ENCODE data around the gene FOXC1. TPM values are rescaled to one million over a fixed set of nuclear protein-coding genes. Genes with fewer than 3 reads are reported as not detected.

Gene FOXC1
- total and polyA plus RNA-seq, 9 of the 15 experiments (the other 6 are each of a cell fraction or from before 2014, with no cell fraction given): not detected

DNA sequence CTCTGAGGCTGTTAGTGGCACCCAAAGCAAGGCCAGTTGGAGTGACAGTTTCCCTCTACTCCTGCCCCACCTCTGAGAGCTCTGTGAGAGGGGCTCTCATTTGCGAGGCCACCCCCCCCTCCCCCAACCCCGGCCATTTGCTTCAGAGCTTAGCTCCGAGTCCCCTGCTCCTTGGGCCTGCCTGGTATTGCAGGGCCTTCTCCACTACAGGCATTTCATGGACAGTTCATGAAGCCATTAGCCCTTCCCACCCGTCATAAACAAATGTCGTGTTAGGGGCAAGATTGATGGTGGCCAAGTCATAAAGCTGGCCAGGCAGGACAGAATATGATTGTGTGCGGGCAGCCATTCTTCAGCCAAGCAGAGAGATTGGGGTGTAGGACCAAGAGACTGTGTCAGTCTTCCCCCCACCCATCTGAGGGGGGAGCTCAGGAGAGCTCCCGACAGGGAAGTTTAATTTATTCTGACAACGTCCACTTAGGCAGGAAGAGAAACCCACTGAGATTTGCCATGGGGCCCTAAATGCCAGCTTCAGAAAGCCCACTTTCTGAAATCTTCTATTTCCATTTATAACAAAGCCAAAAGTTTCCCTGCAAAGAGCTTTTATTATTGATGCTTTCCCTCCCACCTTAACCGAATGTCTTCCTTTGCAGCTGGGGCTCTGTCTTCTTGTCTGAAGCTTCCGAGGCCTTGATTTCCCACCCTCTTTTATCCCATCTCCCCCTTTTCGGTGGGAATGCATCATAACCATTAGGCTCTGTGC is 7.2 kb downstream of the FOXC1 start:
- 2% methylated on average over 11 of the region's 11 CpGs for WGBS (ENCODE audit: insufficient coverage, low coverage, missing lambda C conversion rate)
- DNase-seq (ENCODE audit: extremely low read depth in 1 of 4, low spot score in 3 of 4): no peak
- no peaks in the 10 kb centered on the region; the same call in 1 of the 2 replicates for H4K20me1 ChIP-seq (replicated peaks; ENCODE audit: control insufficient read depth, insufficient read depth, low read length)
- ChIA-PET CTCF (ENCODE audit: low intra/inter-chr PET ratio) (no interaction called here), POLR2A (interaction anchor here (0.6 to 0.8 kb wide), 3 partner anchors 10 to 528 kb away, joined by 3 read pairs; no protein-coding TSS in a partner anchor)
- no peak overlapping the region for H3K9ac ChIP-seq (ENCODE audit: insufficient read depth in 1 of 2, low read depth in 2 of 2, low read length in 2 of 2)
- in situ Hi-C loops (cut with MboI) (no loop called here), intact Hi-C loops (cut with micrococcal nuclease) (no loop called here)
- H3K4me2 ChIP-seq (ENCODE audit: insufficient read depth, low read length): no peak overlapping the region
- H3K9me3 ChIP-seq (replicated peaks; ENCODE audit: control insufficient read depth, insufficient read depth, low read depth, low read length): no peaks in the 10 kb centered on the region
- no peaks in the 10 kb centered on the region for H3K36me3 ChIP-seq (ENCODE audit: control insufficient read depth, insufficient read depth, low read length)
- H3K27me3 ChIP-seq (ENCODE audit: control insufficient read depth in 2 of 2, insufficient read depth in 2 of 2, low read length in 2 of 2): peaks cover 27 to 71% of the 10 kb centered on the region in 2 experiments; a peak in 3 of 5 replicates
- no peak for FAIRE-seq
- no peaks in the 10 kb centered on the region for H3K9me1 ChIP-seq (ENCODE audit: control insufficient read depth, insufficient read depth, low read length)
- H3K27ac ChIP-seq (ENCODE audit: extremely low read depth, low read depth, low read length): no peak overlapping the region
- no peaks in the 10 kb centered on the region for H3K79me2 ChIP-seq (ENCODE audit: control insufficient read depth, insufficient read depth, low read length)
- H3K4me3 ChIP-seq: no peak overlapping the region
- H3K4me1 ChIP-seq (replicated peaks in 1 of 2; ENCODE audit: control insufficient read depth in 2 of 2, insufficient read depth in 2 of 2, low read length in 2 of 2): peaks cover 0 to 13% of the 10 kb centered on the region in 2 experiments; a peak in 1 of 5 replicates
- ATAC-seq: no peak; the same call in 2 of the 3 replicates
- no peak overlapping the region for H2AFZ ChIP-seq (ENCODE audit: low read depth, low read length)
- TF ChIP-seq ZNF24 (IDR thresholded peaks at IDR 0.05): no peak
- no peak for TF ChIP-seq RCOR1 (IDR thresholded peaks at IDR 0.05; ENCODE audit: borderline replicate concordance in 1 of 2, low read depth in 2 of 2, low read length in 2 of 2)
- TF ChIP-seq EP300 (IDR thresholded peaks at IDR 0.05; ENCODE audit: low read length): no peak
- TF ChIP-seq ZNF124 (CRISPR knock-in tag; IDR thresholded peaks at IDR 0.05): no peak
- TF ChIP-seq POLR2H (tag; IDR thresholded peaks at IDR 0.05; ENCODE audit: low read depth): no peak
- TF ChIP-seq YBX1 (IDR thresholded peaks at IDR 0.05): no peak
- no peak for TF ChIP-seq GABPA (tag; conservative IDR thresholded peaks at IDR 0.05; ENCODE audit: low read depth)
- no peak for TF ChIP-seq HIVEP1 (CRISPR knock-in tag; IDR thresholded peaks at IDR 0.05)
- TF ChIP-seq LEF1 (IDR thresholded peaks at IDR 0.05): no peak
- TF ChIP-seq, protein P1, sequence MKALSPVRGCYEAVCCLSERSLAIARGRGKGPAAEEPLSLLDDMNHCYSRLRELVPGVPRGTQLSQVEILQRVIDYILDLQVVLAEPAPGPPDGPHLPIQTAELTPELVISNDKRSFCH (CRISPR knock-in tag; IDR thresholded peaks at IDR 0.05): no peak
- TF ChIP-seq, protein P1 (tag; IDR thresholded peaks at IDR 0.05): no peak
- BruUV-seq (replicated peaks): no TSS peak

All from K562 (cell line).